Mucosa of rectum (tissue), 2 donors: ENCODE measurements around the gene PRSS53.

ENCODE experiments used
- H3K27ac ChIP-seq, 2 donors: one replicate each; pipeline ENCODE4 v1.7.0; 2013; ENCODE audit warnings: inconsistent platforms in 2 of 2, low read depth in 2 of 2, low read length in 2 of 2
- H3K27me3 ChIP-seq, 2 donors: one replicate each; pipeline ENCODE4 v1.7.0; 2013; ENCODE audit warnings: low read length in 2 of 2; ENCODE audit not compliant: control insufficient read depth in 2 of 2, insufficient read depth in 2 of 2
- H3K36me3 ChIP-seq, 2 donors: one replicate each; pipeline ENCODE4 v1.7.0; 2013; ENCODE audit warnings: low read length in 2 of 2; ENCODE audit not compliant: control insufficient read depth in 2 of 2, insufficient read depth in 2 of 2
- H3K4me1 ChIP-seq, 2 donors: one replicate each; pipeline ENCODE4 v1.7.0; 2013; ENCODE audit warnings: low read length in 2 of 2, mild to moderate bottlenecking in 1 of 2; ENCODE audit not compliant: control insufficient read depth in 2 of 2, insufficient read depth in 2 of 2
- H3K4me3 ChIP-seq, 2 donors: one replicate each; pipeline ENCODE4 v1.7.0; 2013; ENCODE audit warnings: low read length in 2 of 2
- H3K9ac ChIP-seq, 2 donors: one replicate each; pipeline ENCODE4 v1.7.0; 2013; ENCODE audit warnings: low read length in 2 of 2, low read depth in 1 of 2, mild to moderate bottlenecking in 1 of 2
- H3K9me3 ChIP-seq, 2 donors: one replicate each; pipeline ENCODE4 v1.7.0; 2013; ENCODE audit warnings: low read length in 2 of 2; ENCODE audit not compliant: control insufficient read depth in 2 of 2
- donor health status: healthy.
- donor health status: Normal muscosa, but diverticular disease.

Gene PRSS53

GRCh38 chr16:31118223-31119155 lies 29.7 kb upstream of the PRSS53 start:
- peak overlapping the region; percentile 86 to 99 for H3K9ac ChIP-seq
- H3K4me3 ChIP-seq: peak overlapping the region; percentile 71 to 94
- no peaks in the 10 kb centered on the region for H3K27me3 ChIP-seq
- H3K9me3 ChIP-seq: no peaks in the 10 kb centered on the region
- H3K4me1 ChIP-seq: peaks cover 14 to 24% of the 10 kb centered on the region in 2 donors
- peak overlapping the region; percentile 96 to 97 for H3K27ac ChIP-seq
- peaks cover 21 to 23% of the 10 kb centered on the region in 2 donors for H3K36me3 ChIP-seq

GRCh38 chr16:31117384-31118222 lies 28.9 kb upstream of the PRSS53 start, which contains the start of gene KAT8:
Gene KAT8, plus strand, starts transcription at chr16:31117664. Its CDS starts 18 bp downstream, at chr16:31117682.
- Histone ChIP-seq H3K4me1 (peaks cover 17 to 24% of the 10 kb centered on the region in 2 donors), H3K27ac (peak within 1 kb of the TSS; percentile 96 to 97), H3K36me3 (peaks cover 21 to 23% of the 10 kb centered on the region in 2 donors)

DNA sequence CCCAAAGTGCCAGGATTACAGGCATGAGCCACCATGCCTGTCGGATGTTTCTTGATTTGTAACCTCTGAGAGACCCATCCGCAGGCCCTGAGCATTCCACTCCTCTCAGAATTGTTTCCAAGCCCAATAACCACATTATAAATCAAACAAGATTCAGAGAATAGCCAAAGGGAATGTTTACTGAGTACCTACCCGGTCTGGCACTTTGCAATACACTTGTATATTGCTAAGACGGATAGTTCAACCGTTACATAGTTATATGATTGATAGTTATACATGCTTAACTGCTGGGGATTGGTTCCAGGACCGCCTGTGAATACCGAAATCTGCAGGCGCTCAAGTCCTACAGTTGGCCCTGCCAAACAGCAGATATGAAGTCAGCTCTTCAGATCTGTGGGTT lies 25.7 kb upstream of the PRSS53 start:
- Histone ChIP-seq H3K4me1 (peaks cover 17 to 24% of the 10 kb centered on the region in 2 donors), H3K9me3 (no peaks in the 10 kb centered on the region), H3K4me3 (no peak overlapping the region), H3K27ac (peak overlapping the region; percentile 64 to 68), H3K9ac (no peak overlapping the region), H3K36me3 (peaks cover 23 to 34% of the 10 kb centered on the region in 2 donors), H3K27me3 (no peaks in the 10 kb centered on the region)

More at GRCh38 chr16:31117384-31118222, 28.9 kb upstream of the PRSS53 start, which contains the start of gene KAT8:
- Histone ChIP-seq H3K9ac (peak within 1 kb of the TSS; percentile 86 to 99), H3K4me3 (peak within 1 kb of the TSS; percentile 71 to 94), H3K9me3 (no peaks in the 10 kb centered on the region), H3K27me3 (no peaks in the 10 kb centered on the region)

- Histone ChIP-seq H3K27me3 (no peaks in the 10 kb centered on the region), H3K4me3 (peak overlapping the region in 1 of 2 donors; percentile 41), H3K9ac (no peak overlapping the region), H3K9me3 (no peaks in the 10 kb centered on the region), H3K4me1 (peaks cover 19 to 25% of the 10 kb centered on the region in 2 donors), H3K27ac (peak overlapping the region; percentile 64 to 68), H3K36me3 (peaks cover 23 to 30% of the 10 kb centered on the region in 2 donors)
Observed at GRCh38 chr16:31113121-31114120, 24.7 kb upstream of the PRSS53 start.

DNA sequence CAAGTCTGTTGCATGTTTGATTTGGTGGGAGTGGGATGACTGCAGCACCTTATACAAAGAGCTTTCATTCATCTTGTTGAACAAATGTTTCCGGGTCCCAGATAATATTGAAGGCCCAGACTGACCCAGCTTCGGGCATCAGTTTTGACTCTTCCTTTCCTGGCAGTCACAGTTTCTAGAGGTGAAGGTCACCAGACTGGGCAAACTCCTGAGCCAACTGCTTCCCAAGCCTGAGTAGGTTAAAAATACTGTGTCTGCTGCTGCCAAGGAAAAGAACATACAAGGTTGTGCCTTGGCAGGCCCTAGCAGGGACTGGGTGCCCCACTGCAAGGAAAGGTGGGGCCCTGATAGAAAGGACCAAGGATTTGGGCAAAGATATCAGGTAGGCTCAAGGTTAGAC lies 24.0 kb upstream of the PRSS53 start:
- Histone ChIP-seq H3K4me3 (no peak overlapping the region), H3K4me1 (peaks cover 19 to 20% of the 10 kb centered on the region in 2 donors), H3K9ac (no peak overlapping the region), H3K27me3 (no peaks in the 10 kb centered on the region), H3K36me3 (peaks cover 23 to 30% of the 10 kb centered on the region in 2 donors), H3K9me3 (no peaks in the 10 kb centered on the region), H3K27ac (peak overlapping the region; percentile 20 to 68)

DNA sequence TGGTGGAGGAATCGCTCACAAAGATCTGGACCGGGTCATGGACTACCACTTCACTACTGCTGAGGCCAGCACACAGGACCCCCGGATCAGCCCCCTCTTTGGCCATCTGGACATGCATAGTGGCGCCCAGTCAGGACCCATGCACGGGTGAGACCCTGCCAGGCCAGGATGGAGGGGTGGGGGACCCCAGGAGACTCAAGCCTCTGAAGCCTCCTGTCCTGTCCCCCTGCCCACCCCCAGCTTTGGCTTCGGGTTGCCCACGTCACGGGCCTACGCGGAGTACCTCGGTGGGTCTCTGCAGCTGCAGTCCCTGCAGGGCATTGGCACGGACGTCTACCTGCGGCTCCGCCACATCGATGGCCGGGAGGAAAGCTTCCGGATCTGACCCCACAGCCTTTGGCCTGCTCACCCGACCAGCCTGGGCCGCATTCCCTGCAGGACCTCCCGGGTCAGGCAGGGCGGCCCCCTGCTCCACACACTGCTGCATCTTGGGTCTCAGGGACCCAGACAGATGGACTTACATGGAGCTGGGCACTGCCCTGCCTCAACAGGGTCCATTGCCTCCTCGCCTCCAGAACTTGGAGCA lies 23.2 kb upstream of the PRSS53 start:
- peaks cover 23 to 30% of the 10 kb centered on the region in 2 donors for H3K36me3 ChIP-seq
- H3K9me3 ChIP-seq: no peaks in the 10 kb centered on the region
- no peak overlapping the region for H3K9ac ChIP-seq
- H3K27ac ChIP-seq: no peak overlapping the region
- no peak overlapping the region for H3K4me3 ChIP-seq
- H3K4me1 ChIP-seq: peaks cover 19% of the 10 kb centered on the region in 2 donors
- H3K27me3 ChIP-seq: no peaks in the 10 kb centered on the region

DNA sequence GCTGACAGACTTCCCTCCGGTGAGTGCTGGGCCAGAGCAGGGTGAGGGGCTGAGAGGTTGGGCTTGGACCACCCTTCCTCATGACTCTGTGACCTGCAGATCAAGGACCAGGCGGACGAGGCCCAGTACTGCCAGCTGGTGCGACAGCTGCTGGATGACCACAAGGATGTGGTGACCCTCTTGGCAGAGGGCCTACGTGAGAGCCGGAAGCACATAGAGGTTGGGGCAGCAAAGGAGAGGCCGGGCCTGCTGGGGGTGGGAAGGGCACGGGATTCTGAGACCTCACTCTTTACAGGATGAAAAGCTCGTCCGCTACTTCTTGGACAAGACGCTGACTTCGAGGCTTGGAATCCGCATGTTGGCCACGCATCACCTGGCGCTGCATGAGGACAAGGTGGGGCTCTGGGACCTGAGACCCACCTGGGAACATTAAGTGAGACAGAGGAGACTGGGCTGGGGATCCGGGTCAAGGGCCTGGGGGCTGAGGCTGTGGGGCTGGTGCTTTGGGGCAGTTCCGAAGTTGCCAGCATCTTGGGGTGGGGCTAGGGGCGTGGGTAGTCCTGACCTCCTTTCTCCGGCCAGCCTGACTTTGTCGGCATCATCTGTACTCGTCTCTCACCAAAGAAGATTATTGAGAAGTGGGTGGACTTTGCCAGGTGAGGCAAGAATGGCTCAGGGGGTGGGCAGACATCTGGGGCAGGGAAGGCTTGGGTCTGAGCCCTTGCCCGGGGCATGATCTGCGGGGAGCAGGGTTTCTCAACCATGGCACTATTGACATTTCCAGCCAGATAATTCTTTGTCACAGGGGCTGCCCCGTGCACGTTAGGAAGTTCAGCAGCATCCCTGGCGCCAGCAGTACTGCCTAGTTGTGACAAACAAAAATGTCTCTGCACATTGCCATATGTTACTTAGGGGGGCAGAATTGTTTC lies 21.6 kb upstream of the PRSS53 start:
- Histone ChIP-seq H3K9me3 (no peaks in the 10 kb centered on the region), H3K9ac (no peak overlapping the region), H3K27me3 (no peaks in the 10 kb centered on the region), H3K4me1 (peaks cover 21 to 22% of the 10 kb centered on the region in 2 donors), H3K27ac (no peak overlapping the region), H3K36me3 (peaks cover 23 to 30% of the 10 kb centered on the region in 2 donors), H3K4me3 (no peak overlapping the region)

GRCh38 chr16:31109622-31110021 lies 20.9 kb upstream of the PRSS53 start:
- H3K9me3 ChIP-seq: no peaks in the 10 kb centered on the region
- peaks cover 23 to 30% of the 10 kb centered on the region in 2 donors for H3K36me3 ChIP-seq
- H3K27ac ChIP-seq: no peak overlapping the region
- no peak overlapping the region for H3K9ac ChIP-seq
- no peaks in the 10 kb centered on the region for H3K27me3 ChIP-seq
- H3K4me3 ChIP-seq: no peak overlapping the region
- H3K4me1 ChIP-seq: peaks cover 19 to 22% of the 10 kb centered on the region in 2 donors
